HL-60 (cell line): ENCODE measurements around the gene FTCD.
"Not testable (repeated sequence)": the region's sequence is repeated elsewhere in the genome, so short reads cannot be mapped to it uniquely, and the experiment has no call there.

Experiments
- DNase-seq, 2 experiments: peaks; one replicate each; pipeline ENCODE4 v3.0.0-alpha.2; 2010 to 2020; ENCODE audit warnings: low read depth in 1 of 2, low spot score in 1 of 2
- H3K27ac ChIP-seq: fragments of 250-450 bp; sonication (Bioruptor Pico); replicated peaks from 2 replicates; pipeline ENCODE4 v1.5.1; 2020; ENCODE audit warnings: mild to moderate bottlenecking, moderate library complexity
- H3K27me3 ChIP-seq: fragments of 250-450 bp; sonication (Bioruptor Pico); 2 replicates; pipeline ENCODE4 v1.5.1; 2021; ENCODE audit warnings: mild to moderate bottlenecking, moderate library complexity; ENCODE audit not compliant: insufficient read depth, poor library complexity, severe bottlenecking
- H3K4me3 ChIP-seq: replicated peaks from 2 replicates; pipeline ENCODE4 v1.5.1; 2011; ENCODE audit warnings: mild to moderate bottlenecking, control low read depth, low read length; ENCODE audit not compliant: insufficient read depth
- CTCF ChIP-seq: IDR thresholded peaks from one replicate; pipeline ENCODE4 v1.5.1; 2011; ENCODE audit warnings: low read length, control low read depth, inconsistent platforms; ENCODE audit not compliant: insufficient read depth
- GABPA ChIP-seq: IDR thresholded peaks from 2 replicates; pipeline ENCODE4 v1.6.1; 2012; ENCODE audit warnings: low read depth
- POLR2AphosphoS5 ChIP-seq: IDR thresholded peaks from 2 replicates; pipeline ENCODE4 v1.6.1; 2012; ENCODE audit warnings: low read depth
- SPI1 ChIP-seq: IDR thresholded peaks from 2 replicates; pipeline ENCODE4 v1.6.1; 2012; ENCODE audit warnings: low read depth, mild to moderate bottlenecking, borderline replicate concordance
- TF ChIP-seq, protein P1 (sequence below): IDR thresholded peaks from 2 replicates; pipeline ENCODE4 v1.6.1; 2012; ENCODE audit warnings: low read depth; ENCODE audit not compliant: insufficient replicate concordance

Gene FTCD

GRCh38 chr21:46180079-46180722 is 24.8 kb upstream of the FTCD start:
- Histone ChIP-seq H3K27me3 (peaks cover 3% of the 10 kb centered on the region), H3K27ac (peak overlapping the region; percentile 69), H3K4me3 (no peak overlapping the region)
- peak in 1 of 2 experiments; percentile 56 for DNase-seq
- no peak for TF ChIP-seq GABPA
- no peak for TF ChIP-seq SPI1
- TF ChIP-seq POLR2AphosphoS5: no peak
- TF ChIP-seq, protein P1, sequence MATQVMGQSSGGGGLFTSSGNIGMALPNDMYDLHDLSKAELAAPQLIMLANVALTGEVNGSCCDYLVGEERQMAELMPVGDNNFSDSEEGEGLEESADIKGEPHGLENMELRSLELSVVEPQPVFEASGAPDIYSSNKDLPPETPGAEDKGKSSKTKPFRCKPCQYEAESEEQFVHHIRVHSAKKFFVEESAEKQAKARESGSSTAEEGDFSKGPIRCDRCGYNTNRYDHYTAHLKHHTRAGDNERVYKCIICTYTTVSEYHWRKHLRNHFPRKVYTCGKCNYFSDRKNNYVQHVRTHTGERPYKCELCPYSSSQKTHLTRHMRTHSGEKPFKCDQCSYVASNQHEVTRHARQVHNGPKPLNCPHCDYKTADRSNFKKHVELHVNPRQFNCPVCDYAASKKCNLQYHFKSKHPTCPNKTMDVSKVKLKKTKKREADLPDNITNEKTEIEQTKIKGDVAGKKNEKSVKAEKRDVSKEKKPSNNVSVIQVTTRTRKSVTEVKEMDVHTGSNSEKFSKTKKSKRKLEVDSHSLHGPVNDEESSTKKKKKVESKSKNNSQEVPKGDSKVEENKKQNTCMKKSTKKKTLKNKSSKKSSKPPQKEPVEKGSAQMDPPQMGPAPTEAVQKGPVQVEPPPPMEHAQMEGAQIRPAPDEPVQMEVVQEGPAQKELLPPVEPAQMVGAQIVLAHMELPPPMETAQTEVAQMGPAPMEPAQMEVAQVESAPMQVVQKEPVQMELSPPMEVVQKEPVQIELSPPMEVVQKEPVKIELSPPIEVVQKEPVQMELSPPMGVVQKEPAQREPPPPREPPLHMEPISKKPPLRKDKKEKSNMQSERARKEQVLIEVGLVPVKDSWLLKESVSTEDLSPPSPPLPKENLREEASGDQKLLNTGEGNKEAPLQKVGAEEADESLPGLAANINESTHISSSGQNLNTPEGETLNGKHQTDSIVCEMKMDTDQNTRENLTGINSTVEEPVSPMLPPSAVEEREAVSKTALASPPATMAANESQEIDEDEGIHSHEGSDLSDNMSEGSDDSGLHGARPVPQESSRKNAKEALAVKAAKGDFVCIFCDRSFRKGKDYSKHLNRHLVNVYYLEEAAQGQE: no peak
- TF ChIP-seq CTCF: no peak

GRCh38 chr21:46179708-46180078 is 24.3 kb upstream of the FTCD start:
- Histone ChIP-seq H3K27me3 (peaks cover 3% of the 10 kb centered on the region), H3K4me3 (no peak overlapping the region), H3K27ac (peak overlapping the region; percentile 69)
- TF ChIP-seq CTCF (no peak), SPI1 (no peak), GABPA (no peak), POLR2AphosphoS5 (no peak)
- TF ChIP-seq, protein P1: no peak
- no peak for DNase-seq

DNA sequence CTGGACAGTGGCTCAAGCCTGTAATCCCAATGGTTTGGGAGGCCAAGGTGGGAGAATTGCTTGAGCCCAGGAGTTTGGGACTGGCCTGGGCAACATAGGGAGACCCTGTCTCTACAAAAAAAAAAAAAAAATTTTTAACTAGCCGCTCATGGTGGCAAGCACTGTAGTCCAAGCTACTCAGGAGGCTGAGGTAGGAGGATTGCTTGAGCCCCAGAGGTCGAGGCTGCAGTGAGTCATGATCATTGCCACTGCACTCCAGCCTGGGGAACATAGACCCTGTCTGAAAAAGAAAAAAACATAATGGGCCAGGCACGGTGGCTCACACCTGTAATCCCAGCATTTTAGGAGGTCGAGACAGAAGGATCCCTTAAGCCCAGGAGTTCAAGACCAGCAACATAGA is 23.6 kb upstream of the FTCD start:
- TF ChIP-seq, protein P1: no peak
- no peak for TF ChIP-seq CTCF
- no peak for DNase-seq
- Histone ChIP-seq H3K4me3 (no peak overlapping the region), H3K27ac (no peak overlapping the region), H3K27me3 (peaks cover under 1% of the 10 kb centered on the region)

- not testable (repeated sequence) for DNase-seq, H3K27me3 ChIP-seq
These were observed 21.2 kb upstream of the FTCD start for GRCh38 chr21:46176443-46177129.

More at GRCh38 chr21:46176443-46177129, 21.2 kb upstream of the FTCD start:
- H3K27ac ChIP-seq, H3K4me3 ChIP-seq: not testable (repeated sequence)
